Measurements from ENCODE around the gene DSE.
"Not testable (repeated sequence)": the region's sequence is repeated elsewhere in the genome, so short reads cannot be mapped to it uniquely, and the experiment has no call there.

The DSE gene

DNA sequence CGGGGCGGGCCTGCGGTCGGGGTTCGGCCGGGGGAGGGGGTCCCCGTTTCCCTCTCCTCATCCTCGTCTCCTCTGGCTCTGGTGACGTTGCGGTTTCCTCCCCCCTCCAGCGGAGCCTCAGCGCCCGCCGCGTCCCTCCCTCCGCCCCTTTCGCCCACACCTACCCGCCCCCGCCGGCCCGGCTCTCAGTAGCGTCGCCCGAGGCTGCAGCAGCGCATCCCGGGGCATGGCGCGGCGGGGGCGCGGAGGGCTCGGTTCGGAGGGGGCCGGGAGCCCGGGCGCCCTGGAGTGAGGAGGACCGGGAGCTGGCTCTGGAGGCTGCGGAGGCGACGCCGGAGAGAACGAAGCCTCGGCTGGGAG is at the start of gene DSE:
DSE (plus strand) TSS at position 188 of the 360 bp plus-strand sequence. CDS start 28,304 bp downstream, outside the sequence.
- DNase-seq = no peak

DNA sequence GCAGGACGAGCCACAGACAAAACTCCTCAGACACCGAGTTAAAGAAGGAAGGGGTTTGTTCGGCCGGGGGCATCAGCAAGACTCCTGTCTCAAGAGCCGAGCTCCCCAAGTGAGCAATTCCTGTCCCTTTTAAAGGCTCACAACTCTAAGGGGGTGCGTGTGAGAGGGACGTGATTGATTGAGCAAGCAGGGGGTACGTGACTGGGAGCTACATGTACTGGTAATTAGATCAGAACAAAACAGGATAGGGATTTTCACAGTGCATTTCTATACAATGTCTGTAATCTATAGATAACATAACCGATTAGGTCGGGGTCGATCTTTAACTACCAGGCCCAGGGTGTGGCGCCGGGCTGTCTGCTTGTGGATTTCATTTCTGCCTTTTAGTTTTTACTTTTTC is 48.8 kb upstream of the DSE start:
- DNase-seq = not testable (repeated sequence)

DNA sequence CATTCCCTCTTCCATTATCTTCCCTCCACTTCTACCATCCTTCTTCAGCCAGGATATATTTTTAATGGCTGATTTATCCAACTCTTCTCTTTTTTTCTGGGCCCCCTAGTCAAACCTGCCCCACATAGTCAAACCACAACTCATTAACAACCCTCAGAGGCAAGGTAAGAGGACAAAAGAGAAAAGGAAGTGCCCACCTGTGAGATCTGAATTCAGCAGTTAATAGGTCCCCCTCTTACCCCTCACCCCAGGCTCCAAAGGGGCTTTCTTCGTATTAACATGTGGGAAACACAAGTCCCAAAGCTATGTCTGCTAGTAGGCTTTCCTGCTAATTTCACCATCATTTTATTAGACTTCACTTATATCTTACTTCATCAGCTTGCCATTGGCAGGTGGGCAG is 46.9 kb upstream of the DSE start:
- DNase-seq = no peak

DNA sequence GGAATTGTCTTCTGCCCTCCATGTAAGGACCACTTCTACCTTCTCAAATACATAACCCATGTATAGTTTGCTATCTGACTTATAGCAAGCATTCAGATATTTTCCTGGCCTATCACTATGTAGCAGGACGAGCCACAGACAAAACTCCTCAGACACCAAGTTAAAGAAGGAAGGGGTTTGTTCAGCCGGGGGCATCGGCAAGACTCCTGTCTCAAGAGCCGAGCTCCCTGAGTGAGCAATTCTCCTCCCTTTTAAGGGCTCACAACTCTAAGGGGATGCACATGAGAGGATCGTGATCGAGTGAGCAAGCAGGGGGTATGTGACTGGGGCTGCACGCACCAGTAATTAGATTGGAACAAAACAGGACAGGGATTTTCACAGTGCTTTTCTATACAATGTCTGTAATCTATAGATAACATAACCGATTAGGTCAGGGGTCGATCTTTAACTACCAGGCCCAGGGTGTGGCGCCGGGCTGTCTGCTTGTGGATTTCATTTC is 45.1 kb upstream of the DSE start:
- DNase-seq = not testable (repeated sequence)

DNA sequence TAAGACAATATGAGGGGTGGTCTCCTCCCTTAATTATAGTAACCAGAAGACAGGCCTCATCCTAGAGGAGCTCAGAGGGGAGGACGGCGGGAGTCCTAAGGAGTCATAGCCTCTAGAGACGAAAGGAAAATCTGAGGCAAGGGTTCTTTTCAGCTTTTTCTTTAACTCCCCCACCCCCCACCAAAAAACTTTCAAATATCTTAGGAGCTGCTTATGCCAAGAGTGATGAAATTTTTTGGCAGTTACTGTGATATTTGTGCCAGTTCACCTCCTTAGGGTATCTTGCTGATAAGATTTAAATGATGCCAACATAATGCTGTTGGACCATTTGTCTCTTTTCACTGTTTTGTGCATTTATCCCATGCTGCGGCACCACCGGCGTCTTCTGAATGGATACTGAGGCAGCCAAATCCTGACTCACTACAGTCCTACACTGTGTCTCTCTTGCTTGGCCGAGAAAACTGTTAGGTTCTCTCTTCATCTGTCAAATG is 44.5 kb upstream of the DSE start:
- no peak for DNase-seq

DNA sequence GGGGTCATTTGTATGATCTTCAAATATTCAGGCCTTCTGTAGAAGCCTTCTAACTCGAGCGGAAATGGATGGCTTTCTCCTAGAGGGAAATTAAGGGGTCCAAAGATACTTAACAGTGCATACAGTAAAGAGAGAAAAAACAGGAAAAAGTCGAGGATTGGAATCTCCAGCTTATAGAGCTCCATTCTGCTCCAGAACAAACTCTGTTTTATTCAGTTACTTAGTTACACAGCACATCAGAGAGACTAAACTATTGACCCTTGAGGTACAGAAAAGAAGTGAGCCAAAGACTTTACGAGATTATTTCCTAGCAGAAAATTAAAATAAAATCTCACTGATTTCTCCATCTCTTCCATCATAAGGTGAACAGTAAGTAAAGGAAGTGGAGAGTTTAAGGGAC is 43.8 kb upstream of the DSE start:
- no peak for DNase-seq

DNA sequence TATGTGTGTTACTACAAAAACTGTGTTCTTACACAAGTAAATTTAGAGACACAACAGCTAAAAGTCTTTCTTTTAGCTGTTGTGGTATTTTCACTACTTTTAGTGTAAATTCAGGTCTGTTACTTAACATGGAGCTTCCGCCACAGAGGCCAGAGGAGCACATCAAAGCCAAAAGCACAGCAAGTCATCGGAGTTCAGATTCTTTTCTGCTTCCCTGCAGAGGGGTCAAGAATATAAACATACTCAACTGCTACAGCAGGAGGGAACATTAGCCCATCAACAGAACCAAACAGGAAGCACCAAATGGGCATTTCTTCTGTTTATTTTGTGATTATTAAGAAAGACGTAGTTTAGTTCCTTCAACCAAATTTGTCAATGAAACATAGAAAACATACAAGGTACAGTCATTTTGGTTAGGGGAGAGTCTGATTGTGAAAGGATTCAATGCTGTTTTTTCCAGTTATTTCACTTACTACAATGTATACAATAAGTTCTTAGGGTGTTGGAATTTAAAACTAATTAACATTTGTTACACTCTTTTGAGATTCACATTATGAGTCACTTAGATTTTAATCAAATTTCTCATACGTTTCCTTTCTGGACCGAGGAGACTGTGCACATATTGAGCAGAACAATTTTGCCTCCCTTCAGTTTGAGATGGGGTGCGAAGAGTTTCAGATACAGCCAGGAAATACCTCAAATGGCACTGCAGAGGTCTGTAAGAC is 42.8 kb upstream of the DSE start:
- DNase-seq = no peak

DNA sequence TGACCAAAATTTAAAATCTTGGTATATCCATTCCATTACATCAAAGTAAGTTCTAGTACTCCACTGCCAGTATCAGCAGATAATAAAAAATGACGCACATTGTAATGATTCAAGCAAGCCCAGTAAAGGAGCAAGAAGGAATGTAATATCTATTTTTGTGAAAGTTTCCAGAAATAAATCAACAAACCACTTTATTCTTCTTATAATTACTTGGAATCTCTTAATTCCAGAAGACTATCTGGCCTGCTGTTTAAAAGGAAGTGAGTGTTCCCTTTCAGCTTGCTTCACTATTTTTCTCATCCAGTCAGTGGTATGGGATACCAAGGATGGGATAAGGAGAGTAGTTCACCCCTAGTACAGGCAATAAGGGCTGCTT is 42.2 kb upstream of the DSE start:
- no peak for DNase-seq

DNA sequence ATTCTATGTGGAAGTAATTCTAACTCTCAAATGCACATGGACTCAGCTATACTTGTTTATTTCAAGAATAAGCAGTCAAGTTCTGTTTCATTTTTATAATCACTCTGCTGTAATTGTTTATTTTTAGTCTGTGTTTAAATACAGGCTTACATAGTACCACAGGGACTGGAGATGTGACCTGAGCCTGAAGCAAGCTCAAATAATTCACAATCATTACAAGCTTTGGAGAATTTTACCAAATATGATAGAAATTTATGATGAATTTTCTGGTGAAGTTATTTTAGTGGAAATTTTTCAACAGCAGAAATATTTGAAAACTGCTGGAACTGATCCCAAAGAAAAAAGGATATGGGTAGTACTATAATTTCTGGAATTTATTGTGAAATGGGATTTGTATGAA is 41.6 kb upstream of the DSE start:
- DNase-seq = no peak

DNA sequence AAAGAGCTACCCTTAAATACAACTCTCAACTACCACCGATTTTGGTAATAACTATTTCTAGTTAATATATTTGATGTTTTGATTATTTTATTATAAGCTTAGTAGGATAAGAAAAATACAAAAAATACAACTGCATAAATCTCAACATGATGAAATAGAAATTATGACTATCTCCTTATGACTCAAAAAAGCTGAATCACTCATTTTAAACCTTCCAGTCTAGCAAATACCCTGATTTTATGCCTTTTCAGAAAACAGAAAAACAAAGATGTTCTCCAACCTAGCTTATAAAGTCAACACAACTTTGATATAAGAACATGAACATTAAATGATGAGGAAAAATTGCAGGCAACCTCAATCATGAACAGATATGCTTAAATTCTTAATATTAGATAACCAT is 40.2 kb upstream of the DSE start:
- DNase-seq = no peak

DNA sequence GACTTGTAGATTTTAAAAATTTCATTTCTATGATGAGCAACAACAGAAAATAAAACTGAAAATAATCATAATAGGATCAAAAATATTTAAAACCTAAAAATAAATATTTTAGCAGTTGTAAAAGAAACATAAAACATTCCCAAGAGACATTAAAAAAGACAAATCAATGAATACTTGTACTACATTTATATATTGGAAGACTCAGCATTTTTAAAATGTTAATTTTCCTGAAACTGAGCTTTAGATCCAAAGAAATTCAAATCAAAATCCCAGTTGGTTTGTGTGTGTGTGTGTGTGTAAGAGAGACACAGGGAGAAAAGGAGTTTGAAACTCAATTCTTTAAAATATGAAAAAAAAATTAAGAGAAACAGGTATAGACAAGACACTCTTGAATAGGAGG is 38.7 kb upstream of the DSE start:
- no peak for DNase-seq

DNA sequence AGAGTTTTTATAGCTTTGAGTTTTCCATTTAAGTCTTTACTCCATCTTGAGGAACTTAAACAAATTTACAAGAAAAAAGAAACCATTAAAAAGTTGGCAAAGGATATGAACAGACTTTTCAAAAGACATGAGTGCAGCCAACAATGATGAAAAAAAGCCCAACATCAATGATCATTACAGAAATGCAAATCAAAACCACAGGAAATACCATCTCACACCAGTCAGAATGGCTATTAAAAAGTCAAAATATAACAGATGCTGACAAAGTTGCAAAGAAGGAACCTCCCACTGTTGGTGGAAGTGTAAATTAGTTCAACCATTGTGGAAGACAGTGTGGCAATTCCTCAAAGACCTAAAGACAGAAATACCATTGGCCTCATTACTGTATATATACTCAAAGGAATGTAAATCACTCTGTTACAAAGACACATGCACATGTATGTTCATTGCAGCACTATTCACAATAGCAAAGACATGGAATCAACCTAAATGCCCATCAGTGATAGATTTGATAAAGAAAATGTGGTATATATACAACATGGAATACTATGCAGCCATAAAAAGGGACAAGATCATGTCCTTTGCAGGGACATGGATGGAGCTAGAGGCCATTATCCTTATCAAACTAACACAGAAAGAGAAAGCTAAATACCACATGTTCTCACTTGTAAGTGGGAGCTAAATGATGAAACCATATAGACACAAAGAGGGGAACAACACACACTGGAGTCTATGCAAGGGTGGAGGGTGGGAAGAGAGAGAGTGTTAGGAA is 35.9 kb upstream of the DSE start:
- not testable (repeated sequence) for DNase-seq

DNA sequence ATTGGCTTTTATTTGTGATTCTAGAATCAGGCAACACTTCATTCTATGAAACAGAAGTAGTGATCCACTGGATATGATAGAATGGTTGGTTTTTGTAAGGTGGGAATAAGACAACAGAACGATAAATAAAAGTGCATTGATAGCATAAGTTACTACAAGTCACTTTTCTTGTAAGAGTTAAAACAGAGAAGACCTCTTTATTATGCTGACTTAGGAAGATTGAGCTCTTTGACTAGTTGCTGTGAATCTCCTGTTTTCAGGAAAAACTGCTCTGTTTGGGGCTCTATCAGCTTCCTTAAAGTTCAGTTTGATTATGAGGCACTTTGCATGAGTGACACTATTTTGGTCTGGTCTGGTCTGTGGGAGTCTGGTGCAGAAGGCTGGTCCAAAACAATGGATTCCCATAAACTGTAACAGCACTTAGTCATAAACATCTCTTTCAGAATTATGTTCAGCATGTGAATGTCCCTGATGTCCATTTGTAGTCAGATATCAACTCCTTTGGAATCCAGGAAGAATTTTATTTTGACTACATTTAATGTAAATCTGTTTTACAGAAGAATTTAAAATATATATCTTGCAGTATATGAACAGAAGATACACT is 35.0 kb upstream of the DSE start:
- DNase-seq = no peak

DNA sequence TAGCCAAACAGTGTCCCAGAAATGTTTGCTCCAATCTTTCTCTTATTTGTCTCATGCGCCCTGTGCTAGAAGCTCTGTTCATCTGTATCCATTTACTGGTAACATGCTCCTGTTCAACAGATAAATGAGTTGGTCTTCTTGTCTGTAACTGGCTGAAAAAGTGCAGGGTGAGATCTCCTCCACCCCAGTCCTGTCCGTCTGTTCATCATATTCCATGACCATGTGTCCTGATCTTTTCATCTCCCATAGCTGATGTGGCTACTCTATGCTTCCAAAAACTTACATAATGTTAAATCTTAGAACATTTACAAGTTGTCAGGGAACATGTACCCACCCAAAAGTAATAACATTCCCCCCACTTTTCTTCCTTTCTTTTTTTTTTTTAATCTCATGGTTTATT is 31.8 kb upstream of the DSE start:
- no peak for DNase-seq

DNA sequence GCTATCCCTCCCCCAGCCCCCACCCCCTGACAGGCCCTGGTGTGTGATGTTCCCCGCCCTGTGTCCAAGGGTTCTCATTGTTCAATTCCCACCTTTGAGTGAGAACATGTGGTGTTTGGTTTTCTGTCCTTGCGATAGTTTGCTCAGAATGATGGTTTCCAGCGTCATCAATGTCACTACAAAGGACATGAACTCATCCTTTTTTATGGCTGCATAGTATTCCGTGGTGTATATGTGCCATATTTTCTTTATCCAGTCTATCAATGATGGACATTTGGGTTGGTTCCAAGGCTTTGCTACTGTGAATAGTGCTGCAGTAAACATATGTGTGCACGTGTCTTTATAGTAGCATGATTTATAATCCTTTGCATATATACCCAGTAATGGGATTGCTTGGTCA is 30.1 kb upstream of the DSE start:
- DNase-seq = not testable (repeated sequence)

DNA sequence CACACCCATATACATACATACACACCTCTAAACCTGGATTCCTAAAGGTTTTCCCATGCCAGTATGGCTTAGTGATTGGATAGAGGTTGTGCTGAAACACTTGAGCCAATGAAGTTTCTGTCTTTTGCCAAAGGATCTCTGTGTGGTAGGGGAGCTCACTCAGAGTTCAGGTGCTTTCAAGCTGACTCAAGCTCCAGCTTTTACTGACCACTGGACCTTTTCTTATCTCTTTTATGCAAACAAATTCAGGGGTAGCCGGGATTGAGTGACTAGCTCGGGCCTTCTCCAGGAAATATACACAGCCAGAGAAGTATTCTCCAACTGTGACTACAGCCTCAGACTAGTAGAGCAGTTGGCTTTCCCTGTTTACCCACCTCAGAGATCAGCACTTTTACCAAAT is 21.5 kb upstream of the DSE start:
- DNase-seq = no peak

DNA sequence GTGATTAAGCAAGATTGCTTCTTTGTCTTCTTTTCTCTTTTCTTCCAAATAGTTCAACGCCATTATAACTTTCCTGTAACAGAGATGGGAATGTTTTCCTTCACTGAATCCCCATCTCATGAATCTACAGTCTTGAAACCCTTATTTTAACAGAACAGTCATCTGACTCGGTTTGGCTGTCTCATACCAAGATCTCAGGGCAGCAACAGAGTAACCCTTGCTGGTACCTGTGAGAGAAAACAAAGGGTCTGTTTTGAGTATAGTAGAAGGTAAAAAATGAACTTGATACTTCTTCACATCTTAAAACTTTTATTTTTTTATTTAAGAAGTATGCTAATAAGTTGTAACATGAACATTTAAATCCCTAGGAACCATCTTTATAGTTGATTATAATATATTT is 19.6 kb upstream of the DSE start:
- no peak for DNase-seq

DNA sequence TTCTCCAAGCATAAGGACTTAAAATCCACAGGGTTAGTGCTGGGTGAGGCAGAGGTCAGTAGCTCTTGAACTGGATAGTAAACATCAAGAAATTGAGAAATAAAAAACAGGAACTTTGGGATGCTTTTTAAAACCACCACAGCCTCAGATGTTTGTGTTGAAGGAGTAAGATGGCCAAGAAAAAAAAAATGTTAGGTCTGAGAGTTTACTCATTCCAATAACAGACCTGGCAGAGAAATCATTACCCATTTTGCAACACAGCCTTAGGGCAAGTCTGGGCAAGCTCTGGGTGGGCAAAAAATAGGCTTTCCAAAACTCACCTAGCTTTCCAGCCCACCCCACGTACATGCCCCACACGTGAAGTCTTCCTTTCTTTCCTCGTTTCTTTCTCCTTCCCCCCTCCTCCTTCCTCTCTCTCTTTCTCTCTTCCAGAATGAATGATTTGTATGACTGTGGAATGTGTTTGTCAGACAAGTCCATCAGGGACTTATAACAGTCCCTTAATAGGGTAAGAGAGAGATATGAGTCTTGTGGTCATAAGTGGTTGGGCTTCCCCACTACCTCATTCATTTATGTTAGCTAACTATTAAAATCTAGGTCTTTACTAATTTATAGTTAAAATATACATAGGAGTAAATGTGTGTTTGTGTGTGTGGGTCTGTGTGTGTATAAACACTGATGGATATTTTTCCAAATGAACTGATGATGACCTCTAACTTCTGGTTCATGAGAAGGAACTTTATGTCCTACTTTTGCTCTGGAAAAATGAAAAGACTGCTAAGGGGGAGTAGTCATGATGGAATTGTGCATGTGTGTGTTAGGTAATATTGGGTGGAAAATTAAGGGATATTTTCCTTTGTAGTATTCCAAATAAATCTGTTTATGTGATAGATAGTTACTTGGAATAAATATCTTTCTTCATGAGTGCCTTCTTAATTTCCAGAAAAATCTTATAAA is 18.0 kb upstream of the DSE start:
- no peak for DNase-seq

DNA sequence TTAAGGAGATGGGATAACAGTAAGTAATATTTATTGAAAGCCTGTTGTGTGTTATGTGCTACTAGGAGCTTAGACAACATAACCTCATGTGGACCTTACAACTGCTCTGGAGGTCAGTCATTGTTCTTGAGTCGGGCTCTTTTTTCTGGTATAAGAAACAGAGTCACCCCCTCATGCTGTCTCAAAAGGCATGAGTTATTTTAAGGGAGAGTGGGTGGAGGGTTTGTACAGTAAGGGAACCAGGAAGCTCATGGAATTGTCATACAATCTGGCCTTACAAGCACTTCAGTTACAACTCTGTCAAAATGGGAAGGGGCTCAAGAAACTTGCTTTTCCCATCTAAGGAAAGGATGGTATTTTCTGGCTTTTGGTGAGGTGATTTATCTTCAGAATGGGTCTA is 16.5 kb upstream of the DSE start:
- no peak for DNase-seq

DNA sequence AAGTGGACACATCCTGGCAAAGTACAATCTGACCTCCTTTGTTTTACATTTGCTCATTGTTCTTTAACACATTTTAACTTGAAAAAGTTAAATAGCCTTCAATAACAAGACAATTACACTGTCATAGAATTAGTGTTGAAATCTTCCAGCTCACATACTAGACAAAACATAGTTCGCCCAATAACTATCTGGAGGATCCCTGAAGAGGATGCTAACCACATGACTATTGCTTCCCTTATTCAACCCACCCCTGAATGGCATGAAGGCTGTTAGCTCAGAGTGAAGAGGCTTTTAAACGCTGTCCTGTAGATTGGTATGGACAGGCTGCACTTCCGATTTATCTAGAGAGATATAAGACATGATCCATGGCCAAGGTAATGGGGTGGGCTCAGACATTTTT is 15.0 kb upstream of the DSE start:
- no peak for DNase-seq

DNA sequence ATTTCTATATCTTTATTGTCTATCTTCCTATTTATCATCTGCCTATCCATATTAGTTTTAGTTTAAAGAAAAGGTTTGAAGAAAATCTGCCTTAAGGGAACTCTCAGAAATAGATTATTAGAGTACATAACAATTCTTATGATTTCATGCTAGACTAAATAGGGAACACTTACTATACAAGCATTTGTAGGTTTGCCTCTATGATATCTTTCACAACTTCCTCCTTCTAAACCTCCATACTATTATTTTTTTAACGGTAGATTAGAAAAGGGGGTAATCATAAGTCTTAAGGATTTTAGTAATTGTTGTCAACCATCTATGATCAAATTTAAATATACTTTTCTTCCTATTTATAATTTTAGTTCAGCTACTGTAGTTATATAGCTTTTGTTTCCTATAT is 11.6 kb upstream of the DSE start:
- no peak for DNase-seq

DNA sequence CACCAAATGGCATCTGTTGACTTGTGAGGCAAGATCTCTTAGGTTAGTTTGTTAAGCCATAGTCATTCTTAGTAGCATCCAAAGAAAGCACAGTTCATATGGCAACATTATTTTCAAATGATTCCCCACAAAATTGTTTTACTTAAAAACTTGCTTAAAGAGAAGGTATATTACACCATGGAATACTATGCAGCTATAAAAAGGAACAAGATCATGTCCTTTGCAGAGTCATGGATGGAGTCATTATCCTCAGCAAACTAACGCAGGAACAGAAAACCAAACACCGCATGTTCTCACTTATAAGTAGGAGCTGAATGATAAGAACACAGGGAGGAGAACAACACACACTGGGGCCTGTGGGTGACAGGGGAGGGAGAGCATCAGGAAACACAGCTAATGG is 10.9 kb upstream of the DSE start:
- DNase-seq = no peak

DNA sequence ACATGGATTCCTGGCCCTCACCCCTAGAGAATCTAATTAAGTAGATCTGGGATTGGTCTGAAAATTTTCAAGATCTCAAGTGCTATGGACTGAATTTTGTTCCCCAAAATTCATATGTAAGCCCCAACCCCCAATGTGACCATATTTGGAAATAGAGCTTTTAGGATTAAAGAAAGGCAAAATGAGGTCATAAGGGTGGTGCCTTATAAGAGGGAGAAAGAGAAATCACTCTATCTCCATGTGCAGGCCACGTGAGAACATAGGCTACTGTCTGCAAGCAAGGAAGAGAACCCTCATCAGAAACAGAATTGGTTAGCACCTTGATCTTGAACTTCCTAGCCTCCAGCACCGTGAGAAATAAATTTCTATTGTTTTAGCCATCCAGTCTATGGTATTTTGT is 8.5 kb upstream of the DSE start:
- no peak for DNase-seq

All from NCI-H1417 treated with DMSO at 0.1 percent for 48 hours (cell line).